ENCODE measurements around the gene TNIK. TPM values are rescaled to one million over a fixed set of nuclear protein-coding genes. Genes with fewer than 3 reads are reported as not detected.

The TNIK gene
- total and polyA plus RNA-seq, 2 donors from 2014 or later: 3.6 to 48.9 TPM

DNA sequence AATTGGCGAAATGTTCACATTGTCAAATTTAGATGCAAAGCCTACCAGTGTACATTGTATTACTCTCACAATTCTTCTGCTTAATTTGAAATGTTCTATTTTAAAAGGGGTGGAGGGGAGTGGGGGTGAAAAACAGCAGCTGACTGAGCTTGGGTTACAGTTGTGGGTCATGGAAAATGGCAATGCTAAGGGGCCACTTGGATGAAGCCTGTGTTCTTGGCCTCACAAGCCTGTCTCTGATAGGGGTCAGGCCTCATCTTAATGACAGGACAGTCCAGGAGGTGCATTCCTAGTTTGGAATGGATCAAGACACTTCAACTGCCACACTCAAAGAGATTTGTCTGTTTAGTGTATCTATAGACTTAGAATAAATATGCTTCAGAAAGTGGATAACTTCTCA, 158.2 kb downstream of the TNIK start:
- FAIRE-seq (no peak), DNase-seq (no peak)
- intact Hi-C loops (cut with DNase I): no loop called here
- Histone ChIP-seq H3K36me3 (ENCODE audit: control insufficient read depth in 2 of 3, insufficient read depth in 3 of 3, low read length in 3 of 3) (no peaks in the 10 kb centered on the region), H3K9ac (ENCODE audit: low read length in 3 of 3) (no peak overlapping the region), H3K4me1 (ENCODE audit: control insufficient read depth in 2 of 3, insufficient read depth in 2 of 3, low read depth in 1 of 3, low read length in 3 of 3) (no peaks in the 10 kb centered on the region), H3K27me3 (ENCODE audit: control insufficient read depth, insufficient read depth, low read length) (no peaks in the 10 kb centered on the region), H3K9me3 (ENCODE audit: control insufficient read depth in 2 of 3, insufficient read depth in 1 of 3, low read length in 3 of 3) (peaks cover 0 to 5% (median 0%) of the 10 kb centered on the region in 3 donors), H3K27ac (ENCODE audit: low read depth in 2 of 2, low read length in 2 of 2) (no peak overlapping the region), H3K4me3 (ENCODE audit: low read length in 3 of 3) (no peak overlapping the region)
- TF ChIP-seq, protein P1, sequence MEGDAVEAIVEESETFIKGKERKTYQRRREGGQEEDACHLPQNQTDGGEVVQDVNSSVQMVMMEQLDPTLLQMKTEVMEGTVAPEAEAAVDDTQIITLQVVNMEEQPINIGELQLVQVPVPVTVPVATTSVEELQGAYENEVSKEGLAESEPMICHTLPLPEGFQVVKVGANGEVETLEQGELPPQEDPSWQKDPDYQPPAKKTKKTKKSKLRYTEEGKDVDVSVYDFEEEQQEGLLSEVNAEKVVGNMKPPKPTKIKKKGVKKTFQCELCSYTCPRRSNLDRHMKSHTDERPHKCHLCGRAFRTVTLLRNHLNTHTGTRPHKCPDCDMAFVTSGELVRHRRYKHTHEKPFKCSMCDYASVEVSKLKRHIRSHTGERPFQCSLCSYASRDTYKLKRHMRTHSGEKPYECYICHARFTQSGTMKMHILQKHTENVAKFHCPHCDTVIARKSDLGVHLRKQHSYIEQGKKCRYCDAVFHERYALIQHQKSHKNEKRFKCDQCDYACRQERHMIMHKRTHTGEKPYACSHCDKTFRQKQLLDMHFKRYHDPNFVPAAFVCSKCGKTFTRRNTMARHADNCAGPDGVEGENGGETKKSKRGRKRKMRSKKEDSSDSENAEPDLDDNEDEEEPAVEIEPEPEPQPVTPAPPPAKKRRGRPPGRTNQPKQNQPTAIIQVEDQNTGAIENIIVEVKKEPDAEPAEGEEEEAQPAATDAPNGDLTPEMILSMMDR (IDR thresholded peaks at IDR 0.05; ENCODE audit: borderline replicate concordance, extremely low read depth, insufficient read depth): no peak

DNA sequence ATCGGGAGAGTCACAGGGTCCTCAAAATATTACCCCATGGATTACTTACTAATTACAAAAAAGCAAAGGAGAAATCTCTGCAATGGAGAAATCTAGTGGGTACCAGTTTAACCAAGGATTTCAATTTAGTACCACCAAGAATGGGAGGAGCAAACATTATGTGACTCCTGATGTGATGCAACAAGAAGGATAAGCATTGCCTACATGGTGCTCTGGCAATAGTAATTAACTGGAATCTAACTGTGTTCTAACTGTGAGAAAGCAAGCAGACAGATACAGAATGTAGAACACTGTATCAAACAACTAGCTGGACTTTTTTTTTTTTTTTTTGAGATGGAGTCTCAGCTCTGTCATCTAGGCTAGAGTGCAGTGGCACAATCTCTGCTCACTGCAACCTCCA, 159.2 kb downstream of the TNIK start:
- intact Hi-C loops (cut with DNase I): no loop called here
- no peaks in the 10 kb centered on the region for H3K36me3 ChIP-seq (ENCODE audit: control insufficient read depth in 2 of 3, insufficient read depth in 3 of 3, low read length in 3 of 3)
- H3K9me3 ChIP-seq (ENCODE audit: control insufficient read depth in 2 of 3, insufficient read depth in 1 of 3, low read length in 3 of 3): peaks cover 0 to 5% (median 0%) of the 10 kb centered on the region in 3 donors
- no peak for DNase-seq
- no peak overlapping the region for H3K9ac ChIP-seq (ENCODE audit: low read length in 3 of 3)
- no peak overlapping the region for H3K27ac ChIP-seq (ENCODE audit: low read depth in 2 of 2, low read length in 2 of 2)
- no peaks in the 10 kb centered on the region for H3K27me3 ChIP-seq (ENCODE audit: control insufficient read depth, insufficient read depth, low read length)
- no peak overlapping the region for H3K4me3 ChIP-seq (ENCODE audit: low read length in 3 of 3)
- FAIRE-seq: no peak
- TF ChIP-seq, protein P1 (IDR thresholded peaks at IDR 0.05; ENCODE audit: borderline replicate concordance, extremely low read depth, insufficient read depth): no peak
- no peaks in the 10 kb centered on the region for H3K4me1 ChIP-seq (ENCODE audit: control insufficient read depth in 2 of 3, insufficient read depth in 2 of 3, low read depth in 1 of 3, low read length in 3 of 3)

DNA sequence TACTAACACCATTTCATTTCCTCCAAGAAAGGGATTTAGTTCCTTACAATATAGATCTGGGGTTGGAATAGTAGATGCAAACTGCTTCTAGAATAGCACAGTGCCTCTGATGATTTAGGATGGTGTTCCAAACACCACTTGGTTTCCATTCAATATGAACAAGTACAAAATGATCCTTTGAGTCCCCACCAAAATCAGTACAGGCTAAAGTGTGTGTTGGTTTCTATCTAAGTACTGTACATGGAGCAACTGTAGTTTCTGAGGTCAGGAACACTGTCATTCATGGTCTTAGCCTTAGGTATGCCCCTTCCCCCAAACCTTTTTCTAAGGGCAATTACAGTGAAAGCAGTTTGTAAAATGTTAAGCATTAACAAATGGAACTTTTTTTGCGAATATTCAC, 162.3 kb downstream of the TNIK start:
- H3K27me3 ChIP-seq (ENCODE audit: control insufficient read depth, insufficient read depth, low read length): no peaks in the 10 kb centered on the region
- H3K27ac ChIP-seq (ENCODE audit: low read depth in 2 of 2, low read length in 2 of 2): no peak overlapping the region
- TF ChIP-seq, protein P1 (IDR thresholded peaks at IDR 0.05; ENCODE audit: borderline replicate concordance, extremely low read depth, insufficient read depth): no peak
- H3K4me1 ChIP-seq (ENCODE audit: control insufficient read depth in 2 of 3, insufficient read depth in 2 of 3, low read depth in 1 of 3, low read length in 3 of 3): no peaks in the 10 kb centered on the region
- H3K9me3 ChIP-seq (ENCODE audit: control insufficient read depth in 2 of 3, insufficient read depth in 1 of 3, low read length in 3 of 3): peaks cover 0 to 5% (median 0%) of the 10 kb centered on the region in 3 donors
- no peaks in the 10 kb centered on the region for H3K36me3 ChIP-seq (ENCODE audit: control insufficient read depth in 2 of 3, insufficient read depth in 3 of 3, low read length in 3 of 3)
- no peak overlapping the region for H3K4me3 ChIP-seq (ENCODE audit: low read length in 3 of 3)
- no peak overlapping the region for H3K9ac ChIP-seq (ENCODE audit: low read length in 3 of 3)
- DNase-seq (no peak), FAIRE-seq (no peak)
- intact Hi-C loops (cut with DNase I): no loop called here

- intact Hi-C loops (cut with DNase I): no loop called here
- Histone ChIP-seq H3K27me3 (ENCODE audit: control insufficient read depth, insufficient read depth, low read length) (no peaks in the 10 kb centered on the region), H3K36me3 (ENCODE audit: control insufficient read depth in 2 of 3, insufficient read depth in 3 of 3, low read length in 3 of 3) (no peaks in the 10 kb centered on the region), H3K27ac (ENCODE audit: low read depth in 2 of 2, low read length in 2 of 2) (no peak overlapping the region), H3K9me3 (ENCODE audit: control insufficient read depth in 2 of 3, insufficient read depth in 1 of 3, low read length in 3 of 3) (peaks cover 0 to 5% (median 0%) of the 10 kb centered on the region in 3 donors), H3K9ac (ENCODE audit: low read length in 3 of 3) (no peak overlapping the region), H3K4me3 (ENCODE audit: low read length in 3 of 3) (no peak overlapping the region), H3K4me1 (ENCODE audit: control insufficient read depth in 2 of 3, insufficient read depth in 2 of 3, low read depth in 1 of 3, low read length in 3 of 3) (no peaks in the 10 kb centered on the region)
- FAIRE-seq (no peak), DNase-seq (no peak)
- TF ChIP-seq, protein P1 (IDR thresholded peaks at IDR 0.05; ENCODE audit: borderline replicate concordance, extremely low read depth, insufficient read depth): no peak
These were observed 163.0 kb downstream of the TNIK start for GRCh38 chr3:171297207-171297606.

All from kidney (tissue), 14 donors.